HG02610 (cell line): ENCODE data around the gene EEF1AKMT4.
"Not testable (repeated sequence)": the region's sequence is repeated elsewhere in the genome, so short reads cannot be mapped to it uniquely, and the experiment has no call there.

ENCODE experiments used
- ATAC-seq: cut with Tn5 transposase; IDR thresholded peaks from one replicate; pipeline ENCODE4 v1.9.1; 2021; ENCODE audit warnings: mild to moderate bottlenecking, moderate library complexity; ENCODE audit not compliant: unreplicated experiment

The EEF1AKMT4 gene

DNA sequence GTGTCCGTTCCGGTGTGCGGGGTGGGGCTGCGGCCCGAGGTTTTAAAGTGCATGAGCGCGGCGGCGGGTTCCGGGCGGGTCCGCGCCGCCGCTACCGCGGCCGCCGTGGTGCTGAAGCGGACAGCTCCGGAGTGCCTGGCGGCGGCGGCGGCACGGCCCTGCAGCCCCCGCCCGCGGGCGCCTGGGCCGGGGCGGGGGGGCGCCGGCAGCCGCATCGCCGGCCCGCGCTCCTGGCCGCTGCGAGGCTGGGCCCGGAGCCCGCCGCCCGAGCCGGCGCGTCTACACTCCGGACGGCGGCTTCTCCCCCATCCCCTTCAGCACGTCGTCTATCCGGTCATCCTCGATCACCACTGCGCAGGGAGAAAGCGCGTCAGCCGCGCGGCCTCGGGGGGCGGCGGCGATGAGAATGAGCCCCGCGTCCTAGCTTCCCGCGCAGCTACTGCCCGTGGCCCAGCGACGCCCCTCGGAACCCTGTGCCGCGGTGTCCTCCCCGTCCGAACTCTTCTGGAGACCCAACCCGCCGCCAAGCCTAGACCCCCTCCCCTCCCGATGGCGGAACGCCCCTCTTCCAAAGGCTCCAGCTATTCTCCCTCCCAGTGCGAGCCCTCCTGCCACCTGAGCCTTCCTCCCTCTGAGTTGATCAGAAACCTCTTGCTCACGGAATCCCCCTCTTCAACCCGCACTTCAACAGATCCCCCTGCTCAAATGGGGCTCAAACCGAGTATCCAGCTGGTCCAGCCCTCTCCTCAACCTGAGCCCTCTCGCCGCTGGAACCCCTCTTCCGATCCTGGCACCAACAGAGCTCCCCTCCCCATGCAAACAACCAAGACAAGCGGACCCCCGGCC is 10.6 kb downstream of the EEF1AKMT4 start:
- no peak for ATAC-seq

DNA sequence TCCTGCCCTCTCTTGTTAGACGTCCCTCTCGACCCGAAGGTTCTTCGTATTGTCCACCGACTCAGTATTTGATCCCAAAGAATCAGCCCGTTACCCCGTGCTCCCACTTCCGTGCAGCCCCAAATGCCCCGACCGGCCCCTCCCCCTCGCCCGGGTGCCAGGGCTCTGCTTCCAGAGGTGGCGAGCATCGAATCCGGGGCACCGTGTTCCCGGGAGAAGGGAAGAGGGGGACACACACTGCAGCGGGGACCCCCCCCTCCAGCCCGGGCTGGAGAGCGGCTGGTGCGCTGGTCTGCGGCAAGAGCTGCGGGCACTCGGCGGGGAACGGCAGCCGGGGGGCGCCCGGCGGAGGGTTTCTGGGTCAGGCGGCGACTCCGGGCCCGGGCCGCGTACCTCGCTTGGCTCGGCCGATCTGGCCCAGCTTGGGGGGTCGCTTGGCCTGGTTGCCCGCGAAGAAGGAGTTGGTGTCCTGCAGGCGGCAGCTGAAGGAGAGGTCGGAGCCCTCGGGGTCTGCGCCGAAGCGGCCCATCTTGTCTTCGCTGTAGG is 11.3 kb downstream of the EEF1AKMT4 start:
- no peak for ATAC-seq

DNA sequence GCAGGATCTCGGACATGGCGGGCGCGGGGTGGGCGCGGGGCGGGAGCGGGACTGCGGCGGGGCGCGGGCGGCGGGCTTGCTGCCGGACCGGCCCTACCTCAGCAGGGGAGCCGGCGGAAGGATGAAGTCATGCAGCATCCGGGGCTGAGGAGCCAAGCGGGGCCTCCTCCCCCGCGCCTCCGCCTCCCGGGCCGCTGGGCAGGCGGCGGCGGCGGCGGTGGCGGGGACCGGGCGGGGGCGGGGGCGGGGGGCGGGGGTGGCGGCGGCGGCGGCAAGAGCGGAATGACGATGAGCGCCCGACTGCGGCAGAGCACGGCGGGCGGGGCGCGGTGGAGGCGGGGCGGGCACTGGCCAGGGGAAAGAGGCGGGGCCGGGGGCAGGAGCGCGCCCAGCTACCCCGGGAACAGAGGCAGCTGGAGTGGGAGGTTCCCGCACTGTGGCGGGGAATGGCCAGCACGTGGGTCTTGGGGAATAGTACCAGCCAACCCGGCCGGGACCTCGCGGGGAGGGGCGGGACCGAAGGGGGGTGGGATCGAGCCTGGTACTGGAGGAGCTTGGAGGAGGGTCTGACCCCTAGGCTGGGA is 11.9 kb downstream of the EEF1AKMT4 start, which contains the start of gene CAMK2N2:
Gene CAMK2N2, minus strand, starts transcription at position 284 of the 584 bp plus-strand sequence. Its CDS starts 268 bp downstream, at position 16.
- no peak for ATAC-seq

DNA sequence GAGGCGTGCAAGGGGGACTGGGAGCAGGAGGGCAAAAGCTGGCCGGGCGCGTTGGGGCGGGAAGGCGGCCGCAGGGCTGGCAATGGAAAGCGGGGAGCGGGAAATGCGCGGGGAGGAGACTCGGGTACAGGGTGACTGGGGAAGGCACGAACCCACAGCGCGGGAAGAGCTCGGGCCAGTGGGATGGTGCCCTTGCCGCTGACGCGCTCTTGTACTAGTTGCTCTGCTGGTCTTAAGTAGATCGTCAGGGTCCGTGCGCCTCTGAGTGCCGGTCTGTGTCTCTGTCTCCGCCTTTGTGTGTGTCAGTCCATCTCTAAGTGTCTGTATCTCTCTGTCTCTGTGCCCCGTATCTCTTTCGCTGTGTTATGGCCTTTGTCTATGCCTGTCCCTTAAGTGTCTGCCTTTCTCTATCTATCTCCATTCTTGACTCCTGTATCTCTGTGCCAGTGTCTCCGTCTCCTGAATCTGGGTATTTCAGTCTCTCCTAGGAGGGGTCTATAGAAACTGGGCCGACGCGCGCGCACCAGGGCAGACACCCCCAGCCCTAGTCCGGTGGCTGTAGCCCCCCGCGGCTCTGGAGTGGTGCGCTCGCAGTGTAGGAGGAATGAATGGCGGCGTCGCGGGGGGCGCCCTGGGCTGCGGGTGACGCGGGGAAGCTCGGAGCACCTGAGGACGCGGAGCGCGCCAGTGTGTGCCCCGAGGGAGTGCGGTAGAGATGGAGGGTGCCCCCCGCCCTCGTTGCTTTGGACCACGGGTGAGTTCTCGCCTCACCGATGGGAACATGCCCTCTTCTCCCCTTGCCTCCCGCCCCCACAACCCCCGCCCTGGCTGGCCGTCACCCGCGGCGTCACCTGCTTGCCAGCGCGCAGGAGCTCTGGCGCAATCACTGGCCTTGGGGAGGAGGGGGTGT is 12.6 kb downstream of the EEF1AKMT4 start:
- ATAC-seq, result no peak

DNA sequence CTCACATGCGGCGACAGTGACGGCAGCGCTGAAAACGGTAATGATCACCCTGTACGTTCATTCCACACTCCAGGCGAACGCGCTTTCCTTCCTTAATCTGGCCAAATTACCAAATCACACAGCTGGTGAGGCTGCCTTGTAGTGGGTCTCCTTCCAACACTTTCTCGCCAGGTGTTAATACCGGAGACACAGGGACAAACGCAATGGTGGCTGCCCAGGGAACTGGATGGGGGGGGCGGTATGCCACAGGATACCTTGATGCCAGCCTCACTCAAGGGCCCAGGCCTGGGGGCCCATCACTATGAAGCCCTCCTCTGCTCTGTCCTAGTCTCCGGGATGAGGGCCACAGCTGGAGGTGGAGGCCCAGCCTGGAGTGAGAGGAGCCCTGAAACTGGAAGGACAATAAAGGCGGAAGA is 13.3 kb downstream of the EEF1AKMT4 start:
- ATAC-seq, result no peak

DNA sequence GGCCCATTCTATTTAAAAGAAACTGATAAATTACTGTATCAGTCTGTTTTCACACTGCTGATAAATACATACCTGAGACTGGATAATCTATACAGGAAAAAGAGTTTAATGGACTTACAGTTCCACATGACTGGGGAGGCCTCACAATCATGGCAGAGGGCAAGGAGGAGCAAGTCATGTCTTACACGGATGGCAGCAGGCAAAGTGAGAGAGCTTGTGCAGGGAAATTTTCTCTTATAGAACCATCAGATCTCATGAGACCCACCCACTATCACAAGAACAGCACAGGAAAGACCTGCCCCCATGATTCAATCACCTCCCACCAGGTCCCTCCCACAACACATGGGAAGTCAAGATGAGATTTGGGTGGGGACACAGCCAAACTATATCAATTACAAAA is 17.8 kb downstream of the EEF1AKMT4 start:
- ATAC-seq, result not testable (repeated sequence)

DNA sequence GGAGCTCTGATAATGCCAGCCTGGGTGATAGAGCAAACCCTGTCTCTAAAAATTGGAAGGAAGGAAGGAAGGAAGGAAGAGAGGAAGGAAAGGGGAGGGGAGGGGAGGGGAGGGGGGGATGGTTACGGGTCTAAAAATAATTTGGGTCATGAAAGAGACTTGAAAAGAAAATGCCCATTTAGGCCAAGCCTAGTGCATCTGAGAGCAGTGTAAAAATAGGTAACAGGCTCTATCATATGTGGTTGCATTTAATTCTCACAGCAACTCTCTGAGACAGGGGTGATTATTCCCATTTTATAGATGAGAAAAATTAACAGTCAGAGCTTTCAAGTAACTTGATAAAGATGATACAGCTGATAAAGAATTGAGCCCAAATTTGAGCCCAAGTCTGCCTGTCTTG is 22.8 kb downstream of the EEF1AKMT4 start:
- no peak for ATAC-seq

DNA sequence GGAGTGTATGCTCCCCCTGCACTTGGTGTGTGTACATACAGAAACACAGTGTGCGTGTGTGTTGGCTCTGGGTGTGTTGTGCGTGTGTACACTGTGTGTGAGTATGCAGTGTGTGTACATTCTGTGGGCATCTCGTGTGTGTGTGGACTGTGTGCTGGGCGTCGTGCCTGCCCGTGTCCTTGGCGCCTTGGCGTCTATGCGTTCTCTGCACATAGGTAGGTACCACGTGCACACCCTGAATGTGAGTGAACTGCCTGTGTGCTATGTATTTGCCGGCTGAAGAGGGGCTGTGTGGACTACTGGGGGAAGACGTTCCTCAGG is 25.9 kb downstream of the EEF1AKMT4 start:
- no peak for ATAC-seq

DNA sequence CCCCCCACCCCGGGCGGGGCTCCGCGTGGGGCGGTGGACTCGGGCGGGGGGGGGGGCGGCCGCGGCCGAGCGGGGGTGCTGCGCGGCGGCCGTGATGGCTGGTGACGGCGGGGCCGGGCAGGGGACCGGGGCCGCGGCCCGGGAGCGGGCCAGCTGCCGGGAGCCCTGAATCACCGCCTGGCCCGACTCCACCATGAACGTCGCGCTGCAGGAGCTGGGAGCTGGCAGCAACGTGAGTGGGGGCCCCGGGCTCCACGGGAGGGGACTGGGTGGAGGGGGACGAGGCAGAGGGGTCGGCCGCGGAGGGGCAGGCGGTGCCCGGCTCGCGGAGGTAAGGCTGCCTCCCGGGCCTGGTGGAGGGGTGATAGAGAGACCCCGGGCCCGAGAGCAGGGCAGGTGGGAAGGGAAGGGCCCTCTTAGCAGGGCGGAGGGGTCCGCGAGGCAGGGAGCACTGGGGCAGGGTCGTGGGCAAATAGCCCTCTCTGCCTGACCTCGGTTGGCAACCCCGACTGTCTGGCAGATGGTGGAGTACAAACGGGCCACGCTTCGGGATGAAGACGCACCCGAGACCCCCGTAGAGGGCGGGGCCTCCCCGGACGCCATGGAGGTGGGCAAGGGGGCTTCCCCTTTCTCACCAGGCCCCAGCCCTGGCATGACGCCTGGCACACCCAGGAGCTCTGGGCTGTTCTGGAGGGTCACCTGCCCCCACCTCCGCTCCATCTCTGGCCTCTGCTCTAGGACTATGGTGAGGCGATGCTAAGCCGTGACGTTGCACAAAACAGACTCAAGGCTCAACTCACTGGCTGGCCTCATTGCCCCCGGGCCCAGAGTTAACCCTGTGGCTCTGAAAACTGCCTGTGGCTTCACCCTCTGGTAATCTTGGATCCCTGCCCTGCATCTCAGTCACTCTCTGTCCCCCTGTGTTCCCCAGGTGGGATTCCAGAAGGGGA is 26.8 kb downstream of the EEF1AKMT4 start, which contains the start of gene ECE2:
Gene ECE2, plus strand, starts transcription at position 62 of the 950 bp plus-strand sequence. Its CDS starts 132 bp downstream, at position 194.
- no peak for ATAC-seq

DNA sequence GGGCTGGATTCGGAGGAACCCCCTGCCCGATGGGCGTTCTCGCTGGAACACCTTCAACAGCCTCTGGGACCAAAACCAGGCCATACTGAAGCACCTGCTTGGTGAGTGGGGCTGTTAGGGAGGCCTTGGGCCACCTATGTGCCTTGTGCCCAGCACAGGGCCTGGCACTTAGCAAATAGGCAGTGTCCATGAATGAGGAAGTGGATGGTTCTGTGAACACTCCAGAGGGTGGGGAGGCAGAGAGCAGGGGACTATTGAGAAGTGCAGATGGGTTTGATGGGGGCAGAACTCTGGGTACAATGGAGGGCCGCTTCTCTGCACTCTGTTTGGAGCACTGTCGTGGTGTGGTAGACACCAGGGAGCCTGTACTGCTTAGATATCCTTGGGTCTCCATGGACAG is 27.9 kb downstream of the EEF1AKMT4 start:
- ATAC-seq, result no peak

DNA sequence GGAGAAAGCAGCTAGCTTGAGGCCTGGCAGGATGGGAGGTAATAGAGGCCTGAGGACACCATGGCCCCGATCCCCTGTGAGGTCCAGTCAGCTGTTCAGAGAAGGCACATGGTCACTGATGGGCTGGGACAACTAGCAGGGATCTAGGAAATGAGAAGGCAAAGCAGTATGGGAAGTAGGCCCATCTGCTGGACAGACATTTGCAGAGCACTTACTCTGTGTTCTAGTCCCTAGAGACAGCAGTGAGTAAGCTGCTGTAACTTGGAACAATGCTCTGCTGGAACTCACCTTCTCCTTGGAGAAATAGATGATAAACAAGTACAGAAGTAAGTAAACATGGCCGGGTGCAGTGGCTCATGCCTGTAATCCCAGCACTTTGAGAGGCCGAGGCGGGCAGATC is 33.5 kb downstream of the EEF1AKMT4 start:
- ATAC-seq, result no peak

DNA sequence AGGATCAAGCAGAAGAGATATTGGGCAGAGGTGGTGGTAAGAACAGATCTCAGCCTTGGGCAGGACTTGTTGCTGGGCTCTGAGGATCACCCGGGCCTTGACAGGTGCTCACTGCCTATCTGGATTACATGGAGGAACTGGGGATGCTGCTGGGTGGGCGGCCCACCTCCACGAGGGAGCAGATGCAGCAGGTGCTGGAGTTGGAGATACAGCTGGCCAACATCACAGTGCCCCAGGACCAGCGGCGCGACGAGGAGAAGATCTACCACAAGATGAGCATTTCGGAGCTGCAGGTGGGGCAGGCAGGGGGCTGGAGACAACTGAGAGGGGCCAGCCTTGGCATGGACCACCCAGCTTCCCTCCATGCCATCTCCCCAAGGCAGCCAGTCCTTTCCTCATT is 34.2 kb downstream of the EEF1AKMT4 start:
- no peak for ATAC-seq

DNA sequence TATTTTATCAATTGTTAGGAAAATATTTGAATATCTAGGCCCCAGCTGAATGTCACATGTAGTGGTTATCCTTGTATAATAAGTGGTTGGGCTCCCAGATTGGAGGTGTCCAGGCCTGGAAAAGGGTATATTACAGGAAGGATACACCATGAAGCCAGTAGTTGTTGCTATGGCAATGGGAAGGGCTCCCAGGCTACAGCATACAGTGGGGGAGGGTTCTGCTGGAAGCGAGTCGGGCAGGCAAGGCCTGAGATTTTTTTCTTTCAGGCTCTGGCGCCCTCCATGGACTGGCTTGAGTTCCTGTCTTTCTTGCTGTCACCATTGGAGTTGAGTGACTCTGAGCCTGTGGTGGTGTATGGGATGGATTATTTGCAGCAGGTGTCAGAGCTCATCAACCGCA is 35.2 kb downstream of the EEF1AKMT4 start:
- ATAC-seq, result no peak

DNA sequence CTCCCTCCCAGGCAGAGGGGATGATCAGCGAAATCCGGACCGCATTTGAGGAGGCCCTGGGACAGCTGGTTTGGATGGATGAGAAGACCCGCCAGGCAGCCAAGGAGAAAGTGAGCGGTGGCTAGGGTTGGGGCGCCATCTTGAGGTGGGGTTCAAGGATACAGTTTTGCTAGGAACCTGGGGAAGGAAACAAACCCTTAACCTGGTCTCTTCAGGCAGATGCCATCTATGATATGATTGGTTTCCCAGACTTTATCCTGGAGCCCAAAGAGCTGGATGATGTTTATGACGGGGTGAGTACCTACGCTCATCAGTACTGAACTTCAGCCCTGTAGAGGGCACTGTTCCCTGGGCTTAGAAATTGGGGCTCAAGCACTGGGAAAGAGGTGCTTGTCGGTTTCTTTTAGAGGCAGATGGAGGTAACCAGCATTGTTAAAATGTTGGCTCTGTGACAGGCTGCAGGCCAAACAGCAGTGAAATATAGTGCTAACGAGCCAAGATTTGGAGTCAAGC is 40.0 kb downstream of the EEF1AKMT4 start:
- no peak for ATAC-seq

DNA sequence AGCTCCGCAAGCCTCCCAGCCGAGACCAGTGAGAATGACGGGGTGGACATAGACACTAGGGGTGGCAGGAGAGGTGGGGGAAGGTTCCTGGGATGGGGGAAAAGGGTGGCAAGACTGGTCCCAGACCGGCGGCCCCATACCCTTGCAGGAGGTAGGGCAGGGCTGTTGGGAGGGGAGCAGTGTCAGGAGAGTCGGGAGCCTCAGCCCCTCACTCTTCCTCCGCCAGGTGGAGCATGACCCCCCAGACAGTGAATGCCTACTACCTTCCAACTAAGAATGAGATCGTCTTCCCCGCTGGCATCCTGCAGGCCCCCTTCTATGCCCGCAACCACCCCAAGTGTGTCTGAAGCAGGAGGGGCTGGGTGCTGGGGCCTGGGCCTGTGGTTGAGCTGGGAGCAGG is 40.9 kb downstream of the EEF1AKMT4 start:
- ATAC-seq, result no peak

DNA sequence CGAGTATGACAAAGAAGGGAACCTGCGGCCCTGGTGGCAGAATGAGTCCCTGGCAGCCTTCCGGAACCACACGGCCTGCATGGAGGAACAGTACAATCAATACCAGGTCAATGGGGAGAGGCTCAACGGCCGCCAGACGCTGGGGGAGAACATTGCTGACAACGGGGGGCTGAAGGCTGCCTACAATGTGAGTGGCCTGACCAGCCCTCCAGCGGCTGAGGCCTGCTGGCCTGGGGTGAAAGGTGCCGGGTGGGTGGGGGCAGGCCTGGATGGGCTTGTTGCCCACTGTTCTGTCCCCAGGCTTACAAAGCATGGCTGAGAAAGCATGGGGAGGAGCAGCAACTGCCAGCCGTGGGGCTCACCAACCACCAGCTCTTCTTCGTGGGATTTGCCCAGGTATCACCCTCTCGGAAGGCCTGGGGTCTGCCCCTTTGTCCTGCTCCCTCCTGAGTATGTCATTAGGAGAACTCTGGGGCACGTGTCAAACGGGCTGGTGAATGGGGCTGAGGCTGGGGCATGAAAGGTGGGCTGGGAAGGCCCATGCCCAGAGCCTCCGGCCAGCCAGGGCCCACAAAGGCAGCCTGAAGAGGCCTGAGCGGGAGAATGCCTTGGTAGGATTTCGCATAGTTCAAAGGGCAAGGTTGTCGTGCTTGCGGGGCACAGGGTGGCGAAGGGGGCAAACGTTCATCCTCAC is 41.7 kb downstream of the EEF1AKMT4 start:
- ATAC-seq, result no peak

DNA sequence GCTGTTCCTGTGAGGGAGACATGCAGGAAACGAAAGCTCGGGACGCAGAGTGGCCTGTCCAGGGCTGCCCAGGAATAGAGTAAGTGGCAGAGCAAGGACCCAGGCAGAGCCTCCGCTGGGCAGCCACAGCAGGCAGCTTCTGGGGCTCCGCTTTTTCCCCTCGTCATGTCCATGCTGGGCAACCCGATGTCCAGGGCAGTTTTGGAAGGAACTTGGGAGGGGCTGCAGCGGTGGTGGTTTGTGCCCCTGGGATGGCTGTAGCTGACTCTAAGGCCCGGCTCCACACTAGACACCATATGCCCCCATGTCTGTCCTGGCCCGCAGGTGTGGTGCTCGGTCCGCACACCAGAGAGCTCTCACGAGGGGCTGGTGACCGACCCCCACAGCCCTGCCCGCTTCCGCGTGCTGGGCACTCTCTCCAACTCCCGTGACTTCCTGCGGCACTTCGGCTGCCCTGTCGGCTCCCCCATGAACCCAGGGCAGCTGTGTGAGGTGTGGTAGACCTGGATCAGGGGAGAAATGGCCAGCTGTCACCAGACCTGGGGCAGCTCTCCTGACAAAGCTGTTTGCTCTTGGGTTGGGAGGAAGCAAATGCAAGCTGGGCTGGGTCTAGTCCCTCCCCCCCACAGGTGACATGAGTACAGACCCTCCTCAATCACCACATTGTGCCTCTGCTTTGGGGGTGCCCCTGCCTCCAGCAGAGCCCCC is 42.4 kb downstream of the EEF1AKMT4 start:
- no peak for ATAC-seq

DNA sequence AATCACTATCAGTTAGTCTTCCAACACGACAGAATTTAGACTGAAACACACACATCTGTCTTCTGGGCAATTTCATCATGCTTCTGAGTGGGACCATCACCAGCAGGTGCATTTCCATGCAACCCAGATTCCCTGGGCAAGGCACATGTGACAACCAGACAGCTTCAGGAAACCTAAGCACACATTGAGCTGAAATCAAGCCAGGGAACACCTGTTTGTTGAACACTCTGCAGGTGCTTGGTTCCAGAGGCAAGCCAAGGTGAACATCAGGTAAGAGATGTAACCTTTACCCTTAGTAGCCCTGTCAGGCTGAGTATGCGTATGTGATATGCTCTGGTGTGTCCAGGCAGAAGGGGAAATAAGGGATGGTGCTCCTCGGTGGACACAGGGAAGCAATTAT is 46.3 kb downstream of the EEF1AKMT4 start:
- ATAC-seq, result no peak

DNA sequence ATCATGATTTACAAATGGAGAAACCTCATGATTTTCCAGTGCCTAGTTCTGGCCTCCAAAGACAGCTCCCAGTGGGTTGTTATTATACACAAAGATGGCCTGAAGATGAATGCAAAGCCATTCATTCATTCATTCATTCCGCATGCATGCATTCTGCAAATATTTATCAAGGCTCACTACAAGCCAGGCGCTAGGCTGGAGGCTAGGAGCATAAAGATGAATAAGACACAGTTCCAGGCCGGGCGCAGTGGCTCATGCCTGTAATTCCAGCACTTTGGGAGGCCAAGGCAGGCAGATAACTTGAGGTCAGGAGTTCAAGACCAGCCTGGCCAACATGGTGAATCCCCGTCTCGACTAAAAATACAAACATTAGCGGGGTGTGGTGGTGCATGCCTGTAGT is 47.1 kb downstream of the EEF1AKMT4 start:
- ATAC-seq, result no peak
